Thyroid gland (tissue), 4 donors: ENCODE measurements around the gene PPM1G.

Experiments used
- POLR2A ChIP-seq, 2 donors: fragments of 450-650 bp; IDR thresholded peaks; one replicate each; pipeline ENCODE4 v1.6.1; 2017; ENCODE audit warnings: antibody characterized with exemption in 2 of 2, mild to moderate bottlenecking in 2 of 2, moderate library complexity in 1 of 2
- TF ChIP-seq, protein P1 (sequence below), 6 experiments: fragments of 200-600 bp in 3 of 6; fragments of 450-650 bp in 3 of 6; sonication (generic) in 3 of 6; IDR thresholded peaks; one replicate each; pipeline ENCODE4 v1.5.1; 2016 to 2019; ENCODE audit warnings: antibody characterized with exemption in 6 of 6, mild to moderate bottlenecking in 2 of 6, inconsistent platforms in 1 of 6, moderate library complexity in 1 of 6

- TF ChIP-seq, protein P1, sequence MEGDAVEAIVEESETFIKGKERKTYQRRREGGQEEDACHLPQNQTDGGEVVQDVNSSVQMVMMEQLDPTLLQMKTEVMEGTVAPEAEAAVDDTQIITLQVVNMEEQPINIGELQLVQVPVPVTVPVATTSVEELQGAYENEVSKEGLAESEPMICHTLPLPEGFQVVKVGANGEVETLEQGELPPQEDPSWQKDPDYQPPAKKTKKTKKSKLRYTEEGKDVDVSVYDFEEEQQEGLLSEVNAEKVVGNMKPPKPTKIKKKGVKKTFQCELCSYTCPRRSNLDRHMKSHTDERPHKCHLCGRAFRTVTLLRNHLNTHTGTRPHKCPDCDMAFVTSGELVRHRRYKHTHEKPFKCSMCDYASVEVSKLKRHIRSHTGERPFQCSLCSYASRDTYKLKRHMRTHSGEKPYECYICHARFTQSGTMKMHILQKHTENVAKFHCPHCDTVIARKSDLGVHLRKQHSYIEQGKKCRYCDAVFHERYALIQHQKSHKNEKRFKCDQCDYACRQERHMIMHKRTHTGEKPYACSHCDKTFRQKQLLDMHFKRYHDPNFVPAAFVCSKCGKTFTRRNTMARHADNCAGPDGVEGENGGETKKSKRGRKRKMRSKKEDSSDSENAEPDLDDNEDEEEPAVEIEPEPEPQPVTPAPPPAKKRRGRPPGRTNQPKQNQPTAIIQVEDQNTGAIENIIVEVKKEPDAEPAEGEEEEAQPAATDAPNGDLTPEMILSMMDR (IDR thresholded peaks at IDR 0.05) = no peak
- TF ChIP-seq POLR2A (IDR thresholded peaks at IDR 0.05) = no peak
These were observed 36.2 kb upstream of the PPM1G start for GRCh38 chr2:27445615-27446014.
